ENCODE data around the gene RNF220. TPM values are rescaled to one million over a fixed set of nuclear protein-coding genes. Genes with fewer than 3 reads are reported as not detected.

RNF220 gene
- total RNA-seq, 6 experiments from 2014 or later, result 19.2 to 57.9 (median 23.0) TPM

DNA sequence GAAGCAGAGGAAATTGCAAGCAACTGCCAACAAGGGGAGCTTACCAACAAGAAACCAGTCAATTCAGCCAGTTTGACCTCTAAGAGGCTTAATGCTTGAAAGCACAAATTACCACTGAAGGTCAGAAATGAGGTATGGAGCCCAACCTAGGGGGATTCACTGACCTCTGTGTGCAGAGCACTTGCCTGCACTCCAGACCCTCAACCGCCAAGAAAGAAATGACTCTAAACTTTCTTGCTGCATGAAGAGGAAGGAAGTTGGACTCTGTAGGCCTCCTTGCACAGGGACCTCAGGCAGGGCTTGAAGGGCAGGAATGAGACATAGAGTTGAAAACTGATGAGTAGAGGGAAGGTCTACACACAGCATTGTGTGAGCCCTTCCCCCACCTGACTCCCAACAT, 279.5 kb downstream of the RNF220 start:
- peaks cover 0 to 40% (median 13%) of the 10 kb centered on the region in 4 donors for H3K4me1 ChIP-seq
- no peak for TF ChIP-seq POLR2A (IDR thresholded peaks at IDR 0.05)
- TF ChIP-seq, protein P1, sequence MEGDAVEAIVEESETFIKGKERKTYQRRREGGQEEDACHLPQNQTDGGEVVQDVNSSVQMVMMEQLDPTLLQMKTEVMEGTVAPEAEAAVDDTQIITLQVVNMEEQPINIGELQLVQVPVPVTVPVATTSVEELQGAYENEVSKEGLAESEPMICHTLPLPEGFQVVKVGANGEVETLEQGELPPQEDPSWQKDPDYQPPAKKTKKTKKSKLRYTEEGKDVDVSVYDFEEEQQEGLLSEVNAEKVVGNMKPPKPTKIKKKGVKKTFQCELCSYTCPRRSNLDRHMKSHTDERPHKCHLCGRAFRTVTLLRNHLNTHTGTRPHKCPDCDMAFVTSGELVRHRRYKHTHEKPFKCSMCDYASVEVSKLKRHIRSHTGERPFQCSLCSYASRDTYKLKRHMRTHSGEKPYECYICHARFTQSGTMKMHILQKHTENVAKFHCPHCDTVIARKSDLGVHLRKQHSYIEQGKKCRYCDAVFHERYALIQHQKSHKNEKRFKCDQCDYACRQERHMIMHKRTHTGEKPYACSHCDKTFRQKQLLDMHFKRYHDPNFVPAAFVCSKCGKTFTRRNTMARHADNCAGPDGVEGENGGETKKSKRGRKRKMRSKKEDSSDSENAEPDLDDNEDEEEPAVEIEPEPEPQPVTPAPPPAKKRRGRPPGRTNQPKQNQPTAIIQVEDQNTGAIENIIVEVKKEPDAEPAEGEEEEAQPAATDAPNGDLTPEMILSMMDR (IDR thresholded peaks at IDR 0.05), result no peak
- 71% methylated on average over 1 of the region's 1 CpG for WGBS (ENCODE audit: insufficient coverage, low coverage, low lambda C conversion rate, missing lambda C conversion rate)
- no peaks in the 10 kb centered on the region for H3K36me3 ChIP-seq
- no peaks in the 10 kb centered on the region for H3K9me3 ChIP-seq
- H3K4me3 ChIP-seq, result no peak overlapping the region
- no peaks in the 10 kb centered on the region for H3K27me3 ChIP-seq
- ATAC-seq (no peak), DNase-seq (no peak)
- H3K27ac ChIP-seq, result no peak overlapping the region
- intact Hi-C loops (cut with DNase I), result no loop called here

DNA sequence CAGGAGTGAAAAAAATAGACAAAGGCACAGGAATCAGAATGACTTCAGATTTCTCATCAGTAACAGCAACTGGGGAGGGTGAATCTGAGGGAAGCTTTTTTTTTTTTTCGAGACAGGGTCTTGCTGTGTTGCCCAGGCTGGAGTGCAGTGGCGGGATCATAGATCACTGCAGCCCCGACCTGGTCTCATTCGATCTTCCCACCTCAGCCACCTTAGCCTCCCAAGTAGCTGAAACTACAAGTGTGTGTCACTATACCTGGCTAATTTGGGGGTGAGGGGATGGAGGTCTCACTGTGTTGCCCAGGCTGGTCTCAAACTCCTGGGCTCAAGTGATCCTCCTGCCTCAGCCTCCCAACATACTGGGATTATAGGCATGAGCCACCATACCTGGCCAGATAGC, 280.2 kb downstream of the RNF220 start:
- Histone ChIP-seq H3K9me3 (no peaks in the 10 kb centered on the region), H3K4me1 (peaks cover 0 to 34% (median 10%) of the 10 kb centered on the region in 4 donors), H3K4me3 (no peak overlapping the region), H3K36me3 (no peaks in the 10 kb centered on the region), H3K27ac (no peak overlapping the region), H3K27me3 (no peaks in the 10 kb centered on the region)
- ATAC-seq (no peak), DNase-seq (no peak)
- WGBS (ENCODE audit: insufficient coverage, low coverage, low lambda C conversion rate, missing lambda C conversion rate), result 97% methylated on average over 4 of the region's 4 CpGs
- TF ChIP-seq, protein P1 (IDR thresholded peaks at IDR 0.05), result no peak
- no peak for TF ChIP-seq POLR2A (IDR thresholded peaks at IDR 0.05)
- intact Hi-C loops (cut with DNase I), result no loop called here

DNA sequence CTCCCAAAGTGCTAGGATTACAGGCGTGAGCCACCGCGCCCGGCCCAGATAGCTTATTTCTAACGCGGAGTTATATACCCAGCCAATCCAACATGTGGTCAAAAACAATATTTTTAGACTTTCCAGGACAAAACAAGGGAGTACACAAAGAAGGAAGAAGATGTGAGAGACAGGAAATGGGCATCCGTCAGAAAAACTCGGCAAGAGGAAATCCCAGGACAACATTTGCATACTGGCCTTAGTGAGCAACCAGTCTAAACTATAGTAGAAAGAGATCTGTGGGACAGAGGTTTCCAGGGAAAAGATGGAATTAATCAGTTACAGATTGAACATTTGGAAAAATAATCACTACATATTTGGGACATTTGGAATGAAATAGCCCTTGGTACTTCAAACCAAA, 280.8 kb downstream of the RNF220 start:
- H3K27me3 ChIP-seq, result no peaks in the 10 kb centered on the region
- WGBS (ENCODE audit: insufficient coverage, low coverage, low lambda C conversion rate, missing lambda C conversion rate), result 81% methylated on average over 8 of the region's 8 CpGs
- no peak overlapping the region for H3K4me3 ChIP-seq
- no peak overlapping the region for H3K27ac ChIP-seq
- no peaks in the 10 kb centered on the region for H3K36me3 ChIP-seq
- H3K4me1 ChIP-seq, result peaks cover 0 to 30% (median 10%) of the 10 kb centered on the region in 4 donors
- ATAC-seq (no peak), DNase-seq (no peak)
- intact Hi-C loops (cut with DNase I), result no loop called here
- H3K9me3 ChIP-seq, result no peaks in the 10 kb centered on the region
- TF ChIP-seq, protein P1 (IDR thresholded peaks at IDR 0.05), result no peak
- TF ChIP-seq POLR2A (IDR thresholded peaks at IDR 0.05), result no peak

DNA sequence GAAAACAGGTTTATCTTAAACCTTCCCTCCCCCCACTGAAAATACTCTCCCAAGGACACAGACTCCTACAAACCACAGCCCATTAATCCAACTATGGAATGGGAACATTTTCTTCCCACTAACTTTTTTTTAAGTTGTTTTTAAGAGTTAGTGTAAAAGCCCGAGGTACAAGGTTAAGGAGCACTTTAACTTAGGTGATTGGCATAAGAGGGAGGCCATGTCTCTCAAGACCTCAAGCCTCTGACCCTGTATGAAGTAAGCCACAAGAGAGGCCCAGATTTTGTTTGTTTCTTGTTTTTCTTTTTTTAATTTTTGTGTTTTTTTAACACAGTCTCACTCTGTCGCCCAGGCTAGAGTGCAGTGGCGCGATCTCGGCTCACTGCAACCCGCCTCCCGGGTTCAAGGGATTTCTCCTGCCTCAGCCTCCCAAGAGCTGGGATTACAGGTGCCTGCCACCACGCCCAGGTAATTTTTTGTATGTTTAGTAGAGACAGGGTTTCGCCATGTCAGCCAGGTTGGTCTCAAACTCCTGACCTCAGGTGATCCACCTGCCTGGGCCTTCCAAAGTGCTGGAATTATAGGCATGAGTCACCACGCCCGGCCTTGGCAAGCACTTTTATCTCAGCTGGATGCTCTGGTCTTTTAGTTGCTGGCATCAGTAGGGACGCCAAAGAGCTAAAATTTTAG, 283.8 kb downstream of the RNF220 start:
- no peak for ATAC-seq
- no peak overlapping the region for H3K27ac ChIP-seq
- TF ChIP-seq POLR2A (IDR thresholded peaks at IDR 0.05), result no peak
- TF ChIP-seq, protein P1 (IDR thresholded peaks at IDR 0.05), result no peak
- H3K36me3 ChIP-seq, result no peaks in the 10 kb centered on the region
- H3K4me3 ChIP-seq, result no peak overlapping the region
- WGBS (ENCODE audit: insufficient coverage, low coverage, low lambda C conversion rate, missing lambda C conversion rate), result 92% methylated on average over 8 of the region's 12 CpGs
- H3K4me1 ChIP-seq, result peaks cover 0 to 2% (median 0%) of the 10 kb centered on the region in 4 donors
- intact Hi-C loops (cut with DNase I), result no loop called here
- H3K9me3 ChIP-seq, result no peaks in the 10 kb centered on the region
- no peaks in the 10 kb centered on the region for H3K27me3 ChIP-seq
- DNase-seq, result no peak
